ENCODE results near the gene NQO1.
A peak's percentile ranks its signal among the peaks of the same experiment; 100 is the strongest.

NQO1 gene

GRCh38 chr16:69701866-69702265 lies 24.5 kb downstream of the NQO1 start:
- DNase-seq (no peak), ATAC-seq (no peak)
- Mint-ChIP-seq H3K9me3 (no peaks in the 10 kb centered on the region), H3K4me1 (no peaks in the 10 kb centered on the region), H3K27ac (no peak overlapping the region), H3K4me3 (no peak overlapping the region), H3K36me3 (ENCODE audit: low read depth) (peaks cover 15% of the 10 kb centered on the region), H3K27me3 (no peaks in the 10 kb centered on the region)

- H3K27me3 Mint-ChIP-seq, result no peaks in the 10 kb centered on the region
- DNase-seq (no peak), ATAC-seq (no peak)
- H3K27ac Mint-ChIP-seq, result no peak overlapping the region
- no peaks in the 10 kb centered on the region for H3K4me1 Mint-ChIP-seq
- H3K36me3 Mint-ChIP-seq (ENCODE audit: low read depth), result peaks cover 18% of the 10 kb centered on the region
- no peaks in the 10 kb centered on the region for H3K9me3 Mint-ChIP-seq
- no peak overlapping the region for H3K4me3 Mint-ChIP-seq
These were observed 24.9 kb downstream of the NQO1 start for GRCh38 chr16:69701452-69701851.

GRCh38 chr16:69699915-69700314 lies 26.4 kb downstream of the NQO1 start:
- DNase-seq (no peak), ATAC-seq (no peak)
- no peaks in the 10 kb centered on the region for H3K9me3 Mint-ChIP-seq
- no peak overlapping the region for H3K27ac Mint-ChIP-seq
- no peaks in the 10 kb centered on the region for H3K4me1 Mint-ChIP-seq
- no peaks in the 10 kb centered on the region for H3K27me3 Mint-ChIP-seq
- no peak overlapping the region for H3K4me3 Mint-ChIP-seq
- H3K36me3 Mint-ChIP-seq (ENCODE audit: low read depth), result peaks cover 29% of the 10 kb centered on the region

- Mint-ChIP-seq H3K9me3 (no peaks in the 10 kb centered on the region), H3K27ac (no peak overlapping the region), H3K27me3 (no peaks in the 10 kb centered on the region), H3K4me1 (no peaks in the 10 kb centered on the region), H3K36me3 (ENCODE audit: low read depth) (peaks cover 35% of the 10 kb centered on the region), H3K4me3 (no peak overlapping the region)
- DNase-seq (no peak), ATAC-seq (no peak)
These were observed 28.0 kb downstream of the NQO1 start for GRCh38 chr16:69698404-69698803.

GRCh38 chr16:69693916-69694315 lies 32.4 kb downstream of the NQO1 start:
- peaks cover 10% of the 10 kb centered on the region for H3K4me1 Mint-ChIP-seq
- DNase-seq (no peak), ATAC-seq (no peak)
- peaks cover 62% of the 10 kb centered on the region for H3K36me3 Mint-ChIP-seq (ENCODE audit: low read depth)
- no peak overlapping the region for H3K27ac Mint-ChIP-seq
- no peaks in the 10 kb centered on the region for H3K9me3 Mint-ChIP-seq
- H3K4me3 Mint-ChIP-seq, result no peak overlapping the region
- no peaks in the 10 kb centered on the region for H3K27me3 Mint-ChIP-seq

- Mint-ChIP-seq H3K4me1 (peaks cover 10% of the 10 kb centered on the region), H3K27ac (peak overlapping the region; percentile 55), H3K4me3 (no peak overlapping the region), H3K27me3 (no peaks in the 10 kb centered on the region), H3K9me3 (no peaks in the 10 kb centered on the region), H3K36me3 (ENCODE audit: low read depth) (peaks cover 60% of the 10 kb centered on the region)
- DNase-seq (no peak), ATAC-seq (peak; percentile 73)
These were observed 34.1 kb downstream of the NQO1 start for GRCh38 chr16:69691980-69692911.

- Mint-ChIP-seq H3K27ac (no peak overlapping the region), H3K9me3 (no peaks in the 10 kb centered on the region), H3K4me1 (peaks cover 10% of the 10 kb centered on the region), H3K4me3 (no peak overlapping the region), H3K36me3 (ENCODE audit: low read depth) (peaks cover 40% of the 10 kb centered on the region), H3K27me3 (no peaks in the 10 kb centered on the region)
- DNase-seq (no peak), ATAC-seq (no peak)
These were observed 37.8 kb downstream of the NQO1 start for GRCh38 chr16:69688589-69688988.

- H3K4me1 Mint-ChIP-seq, result no peaks in the 10 kb centered on the region
- DNase-seq (no peak), ATAC-seq (no peak)
- no peaks in the 10 kb centered on the region for H3K9me3 Mint-ChIP-seq
- H3K4me3 Mint-ChIP-seq, result no peak overlapping the region
- H3K27me3 Mint-ChIP-seq, result no peaks in the 10 kb centered on the region
- peaks cover 22% of the 10 kb centered on the region for H3K36me3 Mint-ChIP-seq (ENCODE audit: low read depth)
- H3K27ac Mint-ChIP-seq, result no peak overlapping the region
These were observed 46.0 kb downstream of the NQO1 start for GRCh38 chr16:69680358-69680757.

- Mint-ChIP-seq H3K27me3 (no peaks in the 10 kb centered on the region), H3K9me3 (no peaks in the 10 kb centered on the region), H3K4me1 (no peaks in the 10 kb centered on the region), H3K36me3 (ENCODE audit: low read depth) (peaks cover 45% of the 10 kb centered on the region), H3K4me3 (no peak overlapping the region), H3K27ac (no peak overlapping the region)
- DNase-seq, result no peak
- no peak for ATAC-seq
These were observed 53.2 kb downstream of the NQO1 start for GRCh38 chr16:69672998-69673713.

- peaks cover 46% of the 10 kb centered on the region for H3K36me3 Mint-ChIP-seq (ENCODE audit: low read depth)
- no peaks in the 10 kb centered on the region for H3K27me3 Mint-ChIP-seq
- no peak overlapping the region for H3K27ac Mint-ChIP-seq
These were observed 53.9 kb downstream of the NQO1 start for GRCh38 chr16:69672315-69672997.

GRCh38 chr16:69669577-69669976 lies 56.8 kb downstream of the NQO1 start:
- H3K9me3 Mint-ChIP-seq, result no peaks in the 10 kb centered on the region
- ATAC-seq (no peak), DNase-seq (no peak)
- no peaks in the 10 kb centered on the region for H3K4me1 Mint-ChIP-seq
- H3K27me3 Mint-ChIP-seq, result no peaks in the 10 kb centered on the region
- H3K36me3 Mint-ChIP-seq (ENCODE audit: low read depth), result peaks cover 36% of the 10 kb centered on the region
- H3K27ac Mint-ChIP-seq, result no peak overlapping the region
- no peak overlapping the region for H3K4me3 Mint-ChIP-seq

More at GRCh38 chr16:69672315-69672997, 53.9 kb downstream of the NQO1 start:
- DNase-seq (no peak), ATAC-seq (no peak)
- Mint-ChIP-seq H3K4me1 (no peaks in the 10 kb centered on the region), H3K4me3 (no peak overlapping the region), H3K9me3 (no peaks in the 10 kb centered on the region)

GRCh38 chr16:69663846-69664245 lies 62.5 kb downstream of the NQO1 start:
- no peaks in the 10 kb centered on the region for H3K9me3 Mint-ChIP-seq
- DNase-seq, result no peak
- H3K27me3 Mint-ChIP-seq, result no peaks in the 10 kb centered on the region
- no peak overlapping the region for H3K27ac Mint-ChIP-seq
- no peak overlapping the region for H3K4me3 Mint-ChIP-seq
- no peaks in the 10 kb centered on the region for H3K4me1 Mint-ChIP-seq
- H3K36me3 Mint-ChIP-seq (ENCODE audit: low read depth), result peaks cover 45% of the 10 kb centered on the region
- no peak for ATAC-seq

- Mint-ChIP-seq H3K36me3 (ENCODE audit: low read depth) (peaks cover 41% of the 10 kb centered on the region), H3K27ac (no peak overlapping the region)
These were observed 63.5 kb downstream of the NQO1 start for GRCh38 chr16:69662901-69663300.

GRCh38 chr16:69660166-69660565 lies 66.2 kb downstream of the NQO1 start:
- DNase-seq, result no peak
- peaks cover 45% of the 10 kb centered on the region for H3K36me3 Mint-ChIP-seq (ENCODE audit: low read depth)
- no peaks in the 10 kb centered on the region for H3K27me3 Mint-ChIP-seq
- H3K4me3 Mint-ChIP-seq, result no peak overlapping the region
- no peak overlapping the region for H3K27ac Mint-ChIP-seq
- no peaks in the 10 kb centered on the region for H3K4me1 Mint-ChIP-seq
- H3K9me3 Mint-ChIP-seq, result no peaks in the 10 kb centered on the region
- no peak for ATAC-seq

More at GRCh38 chr16:69662901-69663300, 63.5 kb downstream of the NQO1 start:
- Mint-ChIP-seq H3K9me3 (no peaks in the 10 kb centered on the region), H3K4me1 (no peaks in the 10 kb centered on the region), H3K4me3 (no peak overlapping the region), H3K27me3 (no peaks in the 10 kb centered on the region)
- DNase-seq, result no peak
- no peak for ATAC-seq
